Stomach (tissue), 9 donors: ENCODE measurements around the gene KLF9. TPM values are rescaled to one million over a fixed set of nuclear protein-coding genes. Genes with fewer than 3 reads are reported as not detected.
A peak's percentile ranks its signal among the peaks of the same experiment; 100 is the strongest.

ENCODE experiments used
- DNase-seq, 2 donors: peaks; one replicate each; pipeline versions ENCODE4 v3.0.0 to v3.0.0-alpha.2; 2013 to 2019
- H3K27ac ChIP-seq, 5 donors: fragments of 200-600 bp in 4 of 5; sonication (generic) in 4 of 5; one replicate each; pipeline ENCODE4 v1.5.1; 2013 to 2019; ENCODE audit warnings: mild to moderate bottlenecking in 1 of 5, moderate library complexity in 1 of 5
- H3K27me3 ChIP-seq, 3 donors: fragments of 200-600 bp; sonication (generic); one replicate each; pipeline ENCODE4 v1.5.1; 2017 to 2019; ENCODE audit warnings: mixed run types in 1 of 3
- H3K36me3 ChIP-seq, 4 donors: fragments of 200-600 bp; sonication (generic); 1 replicate in 3 of 4; 2 replicates in 1 of 4; pipeline ENCODE4 v1.5.1; 2016 to 2019
- H3K4me1 ChIP-seq, 4 donors: fragments of 200-600 bp; sonication (generic); one replicate each; pipeline ENCODE4 v1.5.1; 2016 to 2019
- H3K4me3 ChIP-seq, 4 donors: fragments of 200-600 bp; sonication (generic) in 3 of 4; one replicate each; pipeline ENCODE4 v1.5.1; 2016 to 2019; ENCODE audit warnings: mild to moderate bottlenecking in 1 of 4
- H3K9me3 ChIP-seq, 4 donors: fragments of 200-600 bp; sonication (generic); one replicate each; pipeline ENCODE4 v1.5.1; 2016 to 2019
- EP300 ChIP-seq: sonication (generic); formaldehyde crosslinking; IDR thresholded peaks from one replicate; pipeline ENCODE4 v1.6.1; 2017; ENCODE audit warnings: antibody characterized with exemption
- POLR2A ChIP-seq, 4 donors: fragments of 450-650 bp; IDR thresholded peaks; one replicate each; pipeline ENCODE4 v1.6.1; 2016; ENCODE audit warnings: antibody characterized with exemption in 4 of 4, control low read depth in 2 of 4, mild to moderate bottlenecking in 1 of 4, moderate library complexity in 1 of 4
- POLR2AphosphoS5 ChIP-seq, 3 donors: sonication (generic); formaldehyde crosslinking; IDR thresholded peaks; one replicate each; pipeline ENCODE4 v1.6.1; 2016; ENCODE audit warnings: antibody characterized with exemption in 3 of 3
- WGBS, 5 donors: extraction: QIAGEN DNeasy Blood & Tissue Kit in 3 of 5; methylation state at CpG; one replicate each; pipeline versions ENCODE4 v1.1.5 to v1.1.7; 2013 to 2018; 5-methylcytosine and 5-hydroxymethylcytosine counted together
- intact Hi-C: fragments of 100-400 bp; cut with DNase I; formaldehyde crosslinking; loops from one replicate; pipeline ENCODE4 v1.15.1; 2023; ENCODE audit warnings: low total_unique reads
- polyA plus RNA-seq, 3 donors: library from polyadenylated mRNA; stranded (reverse); fragments of 200-250 nt; gene quantifications; one replicate each; pipeline ENCODE4 v1.2.3, GENCODE V29; 2013
- total RNA-seq, 5 donors: library from RNA; depleted of rRNA; stranded (reverse); fragments of >200 nt; gene quantifications; one replicate each; pipeline versions ENCODE4 v1.1.0 to v1.2.3, GENCODE V29; 2014 to 2016
- TF ChIP-seq, protein P1 (sequence below), 7 experiments: fragments of 450-650 bp in 4 of 7; fragments of 200-600 bp in 3 of 7; sonication (generic) in 3 of 7; IDR thresholded peaks; one replicate each; pipeline ENCODE4 v1.5.1; 2016 to 2019; ENCODE audit warnings: antibody characterized with exemption in 7 of 7, control low read depth in 2 of 7, mild to moderate bottlenecking in 1 of 7
- donor health status: healthy with polysubstance abuse.
- donor health status: Bipolar disorder and iron deficiency.
- donor health status: healthy.

Gene KLF9
- total and polyA plus RNA-seq, 8 donors, result 27.9 to 174 (median 55.8) TPM

GRCh38 chr9:70352356-70352755 is 62.1 kb downstream of the KLF9 start:
- no peaks in the 10 kb centered on the region for H3K27me3 ChIP-seq
- H3K36me3 ChIP-seq, result peaks cover 16 to 59% (median 50%) of the 10 kb centered on the region in 4 donors
- intact Hi-C loops, result loop anchor here (5.0 to 10.0 kb wide), 2 partner anchors 50 to 142 kb away; no protein-coding TSS in a partner anchor
- peaks cover 0 to 8% (median 0%) of the 10 kb centered on the region in 4 donors for H3K4me1 ChIP-seq
- H3K9me3 ChIP-seq, result no peaks in the 10 kb centered on the region
- 33 to 61% (median 54%) methylated on average over 1 of the region's 1 CpG for WGBS, 5 donors
- H3K27ac ChIP-seq, result peak overlapping the region in 1 of 5 donors; percentile 42
- TF ChIP-seq EP300 (no peak), POLR2AphosphoS5 (IDR thresholded peaks at IDR 0.05) (no peak), POLR2A (IDR thresholded peaks at IDR 0.05) (no peak)
- TF ChIP-seq, protein P1, sequence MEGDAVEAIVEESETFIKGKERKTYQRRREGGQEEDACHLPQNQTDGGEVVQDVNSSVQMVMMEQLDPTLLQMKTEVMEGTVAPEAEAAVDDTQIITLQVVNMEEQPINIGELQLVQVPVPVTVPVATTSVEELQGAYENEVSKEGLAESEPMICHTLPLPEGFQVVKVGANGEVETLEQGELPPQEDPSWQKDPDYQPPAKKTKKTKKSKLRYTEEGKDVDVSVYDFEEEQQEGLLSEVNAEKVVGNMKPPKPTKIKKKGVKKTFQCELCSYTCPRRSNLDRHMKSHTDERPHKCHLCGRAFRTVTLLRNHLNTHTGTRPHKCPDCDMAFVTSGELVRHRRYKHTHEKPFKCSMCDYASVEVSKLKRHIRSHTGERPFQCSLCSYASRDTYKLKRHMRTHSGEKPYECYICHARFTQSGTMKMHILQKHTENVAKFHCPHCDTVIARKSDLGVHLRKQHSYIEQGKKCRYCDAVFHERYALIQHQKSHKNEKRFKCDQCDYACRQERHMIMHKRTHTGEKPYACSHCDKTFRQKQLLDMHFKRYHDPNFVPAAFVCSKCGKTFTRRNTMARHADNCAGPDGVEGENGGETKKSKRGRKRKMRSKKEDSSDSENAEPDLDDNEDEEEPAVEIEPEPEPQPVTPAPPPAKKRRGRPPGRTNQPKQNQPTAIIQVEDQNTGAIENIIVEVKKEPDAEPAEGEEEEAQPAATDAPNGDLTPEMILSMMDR (IDR thresholded peaks at IDR 0.05), result no peak
- DNase-seq, result no peak
- no peak overlapping the region for H3K4me3 ChIP-seq

- no peaks in the 10 kb centered on the region for H3K27me3 ChIP-seq
- no peak overlapping the region for H3K4me3 ChIP-seq
- TF ChIP-seq POLR2A (IDR thresholded peaks at IDR 0.05), result no peak
- TF ChIP-seq, protein P1 (IDR thresholded peaks at IDR 0.05), result no peak
- no peak for TF ChIP-seq EP300
- no peak for TF ChIP-seq POLR2AphosphoS5 (IDR thresholded peaks at IDR 0.05)
- no peak for DNase-seq
- peaks cover 20 to 70% (median 61%) of the 10 kb centered on the region in 4 donors for H3K36me3 ChIP-seq
- no peak overlapping the region for H3K27ac ChIP-seq
- H3K9me3 ChIP-seq, result no peaks in the 10 kb centered on the region
- 85 to 90% (median 89%) methylated on average over 2 of the region's 2 CpGs for WGBS, 5 donors
- no peaks in the 10 kb centered on the region for H3K4me1 ChIP-seq
- intact Hi-C loops, result no loop called here
Observed at GRCh38 chr9:70347046-70347445, 67.4 kb downstream of the KLF9 start.

DNA sequence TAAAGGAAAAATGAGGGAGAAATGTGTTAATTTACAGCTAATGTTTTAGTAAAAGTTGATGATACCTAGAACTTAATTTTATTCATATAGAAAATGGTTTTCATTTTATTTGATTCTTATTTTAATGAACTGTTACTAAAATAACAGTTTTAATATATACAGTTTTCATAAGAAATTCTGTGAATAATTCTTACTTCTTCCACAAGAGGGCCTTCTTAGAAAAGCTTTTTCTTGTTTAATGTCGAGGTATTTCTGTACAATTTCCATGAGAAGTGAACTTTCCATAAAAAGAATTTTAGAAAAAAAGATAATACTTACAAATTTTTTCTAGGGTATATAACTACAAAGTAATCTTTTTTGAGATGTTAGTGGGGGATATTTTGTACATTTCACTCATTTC is 73.9 kb downstream of the KLF9 start:
- TF ChIP-seq, protein P1 (IDR thresholded peaks at IDR 0.05), result peak in 3 of 7 experiments; percentile 45 to 53 (median 53)
- no peak for TF ChIP-seq EP300
- Histone ChIP-seq H3K27me3 (no peaks in the 10 kb centered on the region), H3K27ac (no peak overlapping the region), H3K4me1 (no peaks in the 10 kb centered on the region), H3K9me3 (no peaks in the 10 kb centered on the region), H3K4me3 (no peak overlapping the region), H3K36me3 (peaks cover 4 to 30% (median 20%) of the 10 kb centered on the region in 4 donors)
- WGBS, 5 donors, result 0 to 2% (median 0%) methylated on average over 1 of the region's 1 CpG
- peak in 1 of 2 donors; percentile 35 for DNase-seq
- intact Hi-C loops, result no loop called here

Other genes starting within 250 kb of the KLF9 start
- 10 to 100 TPM; 12.9 to 93.8 (median 34.3) TPM for gene SMC5, start 155.7 kb downstream of the KLF9 start, total RNA-seq
- gene SMC5, start 155.7 kb downstream of the KLF9 start, polyA plus RNA-seq, result 10 to 100 TPM in 1 of 3 donors, 1 to 10 TPM in 2; 7.9 to 10.1 (median 8.0) TPM